IMR-90 (cell line): ENCODE data around the gene TMEM237. TPM values are rescaled to one million over a fixed set of nuclear protein-coding genes. Genes with fewer than 3 reads are reported as not detected.

Source experiments
- ATAC-seq: fragments of 200-7000 bp; cut with Tn5 transposase; 2 replicates; pipeline ENCODE4 v1.9.1; 2020; ENCODE audit warnings: low read depth, mild to moderate bottlenecking, moderate library complexity
- BruUV-seq: library from RNA; stranded (reverse); fragments of 400-500 nt; replicated peaks from 2 replicates; lab custom pipeline; 2021; lab: Mats Ljungman, UMichigan
- CTCF ChIA-PET: fragments of 300-600 bp; formaldehyde crosslinking; extraction: SDS; loops from one replicate; lab custom pipeline; 2021; ENCODE audit warnings: antibody characterized with exemption; lab: Yijun Ruan, JAX
- POLR2A ChIA-PET: fragments of 300-600 bp; sonication (Branson Sonifier 250); formaldehyde crosslinking; loops from one replicate; lab custom pipeline; 2022; ENCODE audit warnings: antibody characterized with exemption; ENCODE audit not compliant: unreplicated experiment; lab: Charles Lee
- DNase-seq: peaks from one replicate; pipeline ENCODE4 v3.0.0; 2013
- H2AFZ ChIP-seq: replicated peaks from 2 replicates; pipeline ENCODE3; 2013; ENCODE audit warnings: low read length, mild to moderate bottlenecking; ENCODE audit not compliant: poor library complexity
- H2AK5ac ChIP-seq: 2 replicates; pipeline ENCODE4 v1.6.1; 2013; ENCODE audit warnings: low read depth, low read length, inconsistent platforms
- H2AK9ac ChIP-seq: replicated peaks from 2 replicates; pipeline ENCODE3; 2013; ENCODE audit warnings: mild to moderate bottlenecking, low read depth, low read length, moderate library complexity; ENCODE audit not compliant: poor library complexity
- H2BK120ac ChIP-seq: 2 replicates; pipeline ENCODE4 v1.6.1; 2013; ENCODE audit warnings: low read depth, low read length, inconsistent platforms
- H2BK15ac ChIP-seq: 3 replicates; pipeline ENCODE4 v1.6.1; 2013; ENCODE audit warnings: low read depth, low read length, inconsistent platforms
- H2BK20ac ChIP-seq: 2 replicates; pipeline ENCODE4 v1.6.1; 2013; ENCODE audit warnings: low read depth, mild to moderate bottlenecking, inconsistent platforms, low read length, moderate library complexity
- H2BK5ac ChIP-seq: 2 replicates; pipeline ENCODE4 v1.6.1; 2013; ENCODE audit warnings: mild to moderate bottlenecking, low read depth, low read length, inconsistent platforms; ENCODE audit not compliant: poor library complexity, severe bottlenecking
- H3K14ac ChIP-seq: replicated peaks from 2 replicates; pipeline ENCODE4 v1.6.1; 2013; ENCODE audit warnings: low read depth, low read length, inconsistent platforms
- H3K18ac ChIP-seq: 2 replicates; pipeline ENCODE4 v1.6.1; 2013; ENCODE audit warnings: low read depth, low read length, control low read depth
- H3K23ac ChIP-seq: 2 replicates; pipeline ENCODE4 v1.6.1; 2013; ENCODE audit warnings: low read depth, low read length, inconsistent platforms
- H3K27ac ChIP-seq: 2 replicates; pipeline ENCODE4 v1.5.1; 2013; ENCODE audit warnings: mild to moderate bottlenecking, control low read depth, low read length; ENCODE audit not compliant: insufficient read depth
- H3K27me3 ChIP-seq: 2 replicates; pipeline ENCODE4 v1.6.1; 2013; ENCODE audit warnings: low read length; ENCODE audit not compliant: control insufficient read depth, insufficient read depth
- H3K36me3 ChIP-seq: 2 replicates; pipeline ENCODE4 v1.6.1; 2013; ENCODE audit warnings: low read length, mixed read lengths; ENCODE audit not compliant: control insufficient read depth, insufficient read depth
- H3K4ac ChIP-seq: 2 replicates; pipeline ENCODE4 v1.6.1; 2013; ENCODE audit warnings: low read depth, low read length, inconsistent platforms
- H3K4me1 ChIP-seq: 2 replicates; pipeline ENCODE4 v1.6.1; 2013; ENCODE audit warnings: low read length, mixed read lengths; ENCODE audit not compliant: control insufficient read depth, insufficient read depth
- H3K4me2 ChIP-seq: 2 replicates; pipeline ENCODE4 v1.6.1; 2013; ENCODE audit warnings: low read depth, mild to moderate bottlenecking, control low read depth, low read length, moderate library complexity
- H3K4me3 ChIP-seq: 2 replicates; pipeline ENCODE4 v1.5.1; 2013; ENCODE audit warnings: low read depth, mild to moderate bottlenecking, control low read depth, low read length, moderate library complexity; ENCODE audit not compliant: insufficient read depth
- H3K56ac ChIP-seq: 2 replicates; pipeline ENCODE4 v1.6.1; 2013; ENCODE audit warnings: low read length, inconsistent platforms; ENCODE audit not compliant: insufficient read depth; ENCODE audit errors: extremely low read depth
- H3K79me1 ChIP-seq, 2 experiments: 2 replicates each; pipeline ENCODE4 v1.6.1; 2013; ENCODE audit warnings: low read length in 2 of 2, inconsistent platforms in 1 of 2, low read depth in 1 of 2
- H3K9ac ChIP-seq: 2 replicates; pipeline ENCODE4 v1.6.1; 2013; ENCODE audit warnings: low read depth, low read length, control low read depth
- H3K9me1 ChIP-seq: 2 replicates; pipeline ENCODE4 v1.6.1; 2013; ENCODE audit warnings: low read length, inconsistent platforms; ENCODE audit not compliant: insufficient read depth
- H3K9me3 ChIP-seq: 2 replicates; pipeline ENCODE4 v1.6.1; 2013; ENCODE audit warnings: low read length; ENCODE audit not compliant: control insufficient read depth, insufficient read depth
- H4K20me1 ChIP-seq: 2 replicates; pipeline ENCODE4 v1.6.1; 2013; ENCODE audit warnings: low read length, inconsistent platforms; ENCODE audit not compliant: insufficient read depth
- H4K5ac ChIP-seq: 2 replicates; pipeline ENCODE4 v1.6.1; 2013; ENCODE audit warnings: mild to moderate bottlenecking, low read depth, low read length, control low read depth
- H4K8ac ChIP-seq, 2 experiments: 2 replicates each; pipeline ENCODE4 v1.6.1; 2013; ENCODE audit warnings: low read depth in 2 of 2, low read length in 2 of 2, control low read depth in 1 of 2, inconsistent platforms in 1 of 2
- H4K91ac ChIP-seq: 2 replicates; pipeline ENCODE4 v1.6.1; 2013; ENCODE audit warnings: low read depth, low read length, inconsistent platforms; ENCODE audit not compliant: insufficient read depth
- CHD1 ChIP-seq: IDR thresholded peaks from 2 replicates; pipeline ENCODE4 v1.6.1; 2012; ENCODE audit warnings: low read depth, low read length, improper control_type of control experiment
- MAFK ChIP-seq: IDR thresholded peaks from 2 replicates; pipeline ENCODE4 v1.6.1; 2012; ENCODE audit warnings: low read depth, low read length, improper control_type of control experiment
- MXI1 ChIP-seq: IDR thresholded peaks from 2 replicates; pipeline ENCODE4 v1.6.1; 2012; ENCODE audit warnings: low read depth, mild to moderate bottlenecking, low read length, moderate library complexity, borderline replicate concordance
- WGBS, 2 experiments: methylation state at CpG; one replicate each; pipeline versions ENCODE4 v1.1.5 to v1.1.7; 2013; ENCODE audit warnings: missing lambda C conversion rate in 2 of 2; ENCODE audit not compliant: insufficient read length in 1 of 2; ENCODE audit errors: extremely low coverage in 2 of 2; 5-methylcytosine and 5-hydroxymethylcytosine counted together
- dilution Hi-C: fragments of 300-500 bp; cut with HindIII; formaldehyde crosslinking; loops from one replicate; pipeline ENCODE4 v1.14.3; 2018; ENCODE audit warnings: low sequenced_read_pairs; ENCODE audit not compliant: unreplicated experiment
- in situ Hi-C: fragments of 300-500 bp; cut with MboI; formaldehyde crosslinking; loops from 3 replicates; pipeline ENCODE4 v1.14.3; 2019; ENCODE audit warnings: low sequenced_read_pairs, inconsistent platforms, mixed read lengths
- intact Hi-C: fragments of 100-400 bp; cut with micrococcal nuclease; formaldehyde crosslinking; loops from 2 replicates; pipeline ENCODE4 v1.10.0; 2022
- polyA plus RNA-seq, 3 experiments: library from polyadenylated mRNA; depleted of rRNA; stranded (reverse); fragments of >200 nt; gene quantifications; 2 replicates each; pipeline ENCODE4 v1.2.3, GENCODE V29; 2012; ENCODE audit warnings: low replicate concordance in 1 of 3
- total RNA-seq: library from RNA; depleted of rRNA; stranded (reverse); fragments of >200 nt; gene quantifications from 2 replicates; pipeline ENCODE4 v1.2.3, GENCODE V29; 2012
- TF ChIP-seq, protein P1 (sequence below): fragments of 150-350 bp; IDR thresholded peaks from 2 replicates; pipeline ENCODE4 v1.6.1; 2016; ENCODE audit warnings: low read depth, mild to moderate bottlenecking, low read length, moderate library complexity, borderline replicate concordance
- TF ChIP-seq, protein P2 (sequence below): fragments of 150-350 bp; IDR thresholded peaks from 2 replicates; pipeline ENCODE4 v1.6.1; 2017; ENCODE audit warnings: mild to moderate bottlenecking, antibody characterized with exemption, low read length, low read depth

The TMEM237 gene
- total and polyA plus RNA-seq, 2 of the 4 experiments (the other 2 are of a cell fraction): 29.4 to 58.8 TPM

DNA sequence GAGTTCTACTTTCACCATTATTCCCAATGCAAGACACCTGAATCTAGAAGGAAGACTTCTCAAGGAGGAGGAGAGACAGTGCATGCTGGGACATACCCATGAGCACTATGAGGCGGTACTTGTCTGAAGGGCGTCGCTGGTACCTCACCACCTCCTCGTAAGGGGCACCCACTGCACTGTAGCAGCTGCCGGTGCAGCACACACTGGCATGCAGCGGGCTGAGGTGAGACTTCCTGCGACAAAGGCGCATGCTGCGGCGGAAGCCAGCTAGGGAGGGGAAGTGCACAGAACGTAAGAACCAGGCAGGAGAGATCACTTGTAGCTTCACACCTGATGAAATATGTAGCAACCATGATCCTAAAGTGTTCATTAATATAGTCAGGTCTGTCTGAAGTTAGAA, 12.8 kb upstream of the TMEM237 start:
- H3K9ac ChIP-seq: no peak overlapping the region
- no peaks in the 10 kb centered on the region for H3K27me3 ChIP-seq
- no peaks in the 10 kb centered on the region for H3K9me3 ChIP-seq
- DNase-seq (no peak), ATAC-seq (no peak)
- H3K4me2 ChIP-seq: no peak overlapping the region
- no peaks in the 10 kb centered on the region for H4K20me1 ChIP-seq
- WGBS, 2 experiments: 93% methylated on average over 5 of the region's 11 CpGs; no CpG with 5 or more reads in 1 of the 2 experiments
- peak overlapping the region; percentile 91; the same call in 2 of the 3 replicates for H2BK15ac ChIP-seq
- peak overlapping the region; percentile 92 for H2AK9ac ChIP-seq
- POLR2A ChIA-PET: no interaction called here
- 0 out of 4 replicates have a peak, but pooled peaks cover 0 to 2% of the 10 kb centered on the region in 2 experiments for H3K79me1 ChIP-seq
- H3K23ac ChIP-seq: peak overlapping the region; percentile 90
- peak overlapping the region; percentile 95 for H2AK5ac ChIP-seq
- TF ChIP-seq CHD1 (no peak), MAFK (no peak), MXI1 (no peak)
- TF ChIP-seq, protein P1, sequence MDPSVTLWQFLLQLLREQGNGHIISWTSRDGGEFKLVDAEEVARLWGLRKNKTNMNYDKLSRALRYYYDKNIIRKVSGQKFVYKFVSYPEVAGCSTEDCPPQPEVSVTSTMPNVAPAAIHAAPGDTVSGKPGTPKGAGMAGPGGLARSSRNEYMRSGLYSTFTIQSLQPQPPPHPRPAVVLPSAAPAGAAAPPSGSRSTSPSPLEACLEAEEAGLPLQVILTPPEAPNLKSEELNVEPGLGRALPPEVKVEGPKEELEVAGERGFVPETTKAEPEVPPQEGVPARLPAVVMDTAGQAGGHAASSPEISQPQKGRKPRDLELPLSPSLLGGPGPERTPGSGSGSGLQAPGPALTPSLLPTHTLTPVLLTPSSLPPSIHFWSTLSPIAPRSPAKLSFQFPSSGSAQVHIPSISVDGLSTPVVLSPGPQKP: no peak
- TF ChIP-seq, protein P2, sequence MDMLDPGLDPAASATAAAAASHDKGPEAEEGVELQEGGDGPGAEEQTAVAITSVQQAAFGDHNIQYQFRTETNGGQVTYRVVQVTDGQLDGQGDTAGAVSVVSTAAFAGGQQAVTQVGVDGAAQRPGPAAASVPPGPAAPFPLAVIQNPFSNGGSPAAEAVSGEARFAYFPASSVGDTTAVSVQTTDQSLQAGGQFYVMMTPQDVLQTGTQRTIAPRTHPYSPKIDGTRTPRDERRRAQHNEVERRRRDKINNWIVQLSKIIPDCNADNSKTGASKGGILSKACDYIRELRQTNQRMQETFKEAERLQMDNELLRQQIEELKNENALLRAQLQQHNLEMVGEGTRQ: no peak
- no TSS peak for BruUV-seq
- intact Hi-C loops (no loop called here), dilution Hi-C loops (no loop called here), in situ Hi-C loops (no loop called here)
- peak overlapping the region; percentile 87 for H4K91ac ChIP-seq
- H3K9me1 ChIP-seq: peaks cover 18% of the 10 kb centered on the region
- H3K4me3 ChIP-seq: no peak overlapping the region
- H3K4ac ChIP-seq: peak overlapping the region; percentile 94
- peak overlapping the region; percentile 81 for H2AFZ ChIP-seq
- peak overlapping the region; percentile 92 for H2BK5ac ChIP-seq
- peak overlapping the region; percentile 87 for H2BK20ac ChIP-seq
- peak overlapping the region; percentile 47; the same call in 1 of the 2 replicates for H3K56ac ChIP-seq
- CTCF ChIA-PET: no interaction called here
- peak overlapping the region; percentile 92 to 98 for H4K8ac ChIP-seq
- peaks cover 17% of the 10 kb centered on the region for H3K4me1 ChIP-seq
- H2BK120ac ChIP-seq: peak overlapping the region; percentile 97
- H3K14ac ChIP-seq: peak overlapping the region; percentile 88
- no peaks in the 10 kb centered on the region for H3K36me3 ChIP-seq
- H3K27ac ChIP-seq: peak overlapping the region; percentile 93
- peak overlapping the region; percentile 93 for H3K18ac ChIP-seq
- H4K5ac ChIP-seq: peak overlapping the region; percentile 93
